HT-29 (cell line): ENCODE measurements around the gene DVL1. TPM values are rescaled to one million over a fixed set of nuclear protein-coding genes. Genes with fewer than 3 reads are reported as not detected.

ENCODE experiments used
- DNase-seq: peaks from one replicate; pipeline ENCODE4 v3.0.0-alpha.2; 2015; ENCODE audit warnings: low spot score
- total RNA-seq: library from RNA; depleted of rRNA; stranded (reverse); fragments of >200 nt; shearing (Covaris generic); gene quantifications from 2 replicates; pipeline ENCODE4 v1.2.3, GENCODE V29; 2014

DVL1 gene
- total RNA-seq, 1 experiment from 2014 or later, result 246 TPM

DNA sequence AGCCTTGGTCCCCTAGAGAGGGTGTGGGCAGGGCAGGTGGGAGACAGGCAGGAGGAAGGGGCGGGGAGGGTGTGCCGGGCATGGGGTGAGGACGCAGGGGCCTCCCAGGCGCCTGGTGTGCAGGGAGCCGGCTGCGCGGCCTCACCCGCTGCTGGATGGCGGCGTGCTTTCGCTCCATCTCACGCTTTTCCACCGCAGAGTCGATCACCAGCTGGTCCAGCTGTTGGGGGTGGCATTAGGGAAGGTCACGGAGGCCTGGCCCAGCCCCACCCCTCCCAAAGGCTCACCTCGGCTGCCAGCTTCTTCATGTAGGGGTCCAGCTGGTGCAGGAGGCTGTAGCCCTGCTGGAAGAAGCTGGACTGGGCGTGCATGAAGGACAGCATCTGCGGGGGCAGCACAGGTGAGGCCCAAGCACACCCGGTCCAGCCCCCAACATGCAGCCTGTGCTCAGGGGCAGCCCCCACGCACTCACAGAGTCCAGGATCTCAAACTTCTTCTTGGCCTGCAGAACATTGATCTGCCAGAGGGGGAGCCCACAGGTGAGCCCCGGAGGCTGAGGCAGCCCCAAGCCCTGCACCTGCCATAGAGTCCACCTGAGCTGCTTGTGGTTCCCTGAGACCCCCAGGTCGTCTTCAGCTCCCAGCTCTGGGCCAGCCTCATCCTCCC, 49.4 kb downstream of the DVL1 start:
- DNase-seq, result no peak

DNA sequence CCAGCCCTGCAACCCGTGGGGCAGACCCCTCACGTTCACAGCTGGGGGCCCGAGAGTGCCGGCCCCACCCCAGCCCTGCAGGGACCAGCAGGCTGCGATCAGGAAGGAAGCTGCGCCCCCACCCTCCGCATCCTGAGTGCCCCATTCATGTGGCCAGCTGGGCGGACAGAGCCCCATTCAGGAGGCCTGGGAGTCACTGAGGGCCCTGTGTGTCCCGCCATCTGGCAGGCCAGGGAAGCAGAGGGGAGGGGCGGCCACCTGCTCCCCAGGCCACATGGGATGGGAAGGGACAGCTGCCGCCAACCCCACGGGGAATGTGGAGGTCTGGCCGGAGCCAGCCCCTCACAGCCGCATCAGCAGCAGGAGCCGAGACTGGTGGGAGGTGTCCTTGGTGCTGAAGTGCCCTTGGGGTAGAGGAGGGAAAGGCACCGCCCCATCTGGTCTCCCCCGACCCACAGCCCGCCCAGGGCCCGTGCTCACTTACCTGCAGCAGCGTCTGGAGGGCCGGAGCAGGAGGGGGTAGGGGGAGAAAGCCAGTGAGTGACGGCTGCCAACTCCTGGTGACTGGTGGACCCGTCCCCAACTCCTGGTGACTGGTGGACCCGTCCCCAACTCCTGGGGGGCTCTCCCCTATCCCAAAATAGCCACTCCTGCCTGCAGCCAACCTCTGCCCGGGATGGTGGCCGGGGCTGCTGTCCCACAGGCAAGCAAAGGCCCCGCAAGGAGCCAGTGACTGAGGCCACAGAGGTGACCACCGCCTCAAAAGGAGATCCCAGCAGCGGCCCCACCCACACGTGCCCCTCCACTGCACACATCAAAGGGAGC, 50.1 kb downstream of the DVL1 start:
- no peak for DNase-seq

DNA sequence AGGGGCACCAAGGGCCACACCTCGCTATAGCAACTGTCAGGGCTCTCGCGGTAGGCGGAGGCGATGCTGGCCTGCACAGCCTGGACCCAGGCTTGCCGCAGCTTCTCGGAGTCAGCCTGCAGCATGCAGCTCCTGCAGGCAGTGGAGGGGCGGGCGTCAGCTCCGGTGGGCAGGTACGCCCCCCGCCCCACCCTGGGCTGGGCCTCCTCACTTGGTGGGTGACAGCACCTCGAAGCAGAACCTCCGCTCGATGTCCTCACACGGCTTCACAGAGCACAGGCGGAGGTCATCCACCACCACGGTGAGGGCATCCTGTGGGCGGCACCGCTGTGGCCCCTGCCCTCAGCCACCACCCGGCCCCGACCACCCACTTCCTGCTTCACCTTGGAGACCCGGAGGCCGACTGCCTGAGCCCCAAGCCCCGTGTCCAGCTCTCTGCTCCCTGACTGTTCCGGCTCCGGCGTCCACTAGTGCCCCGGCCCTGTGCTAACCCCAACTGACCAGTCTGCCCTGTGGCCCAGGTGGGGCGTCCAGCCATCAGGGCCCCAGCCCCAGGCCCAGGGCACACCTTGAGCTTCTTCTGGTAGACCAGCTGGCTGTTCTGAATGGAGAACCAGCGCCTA, 51.3 kb downstream of the DVL1 start:
- no peak for DNase-seq

DNA sequence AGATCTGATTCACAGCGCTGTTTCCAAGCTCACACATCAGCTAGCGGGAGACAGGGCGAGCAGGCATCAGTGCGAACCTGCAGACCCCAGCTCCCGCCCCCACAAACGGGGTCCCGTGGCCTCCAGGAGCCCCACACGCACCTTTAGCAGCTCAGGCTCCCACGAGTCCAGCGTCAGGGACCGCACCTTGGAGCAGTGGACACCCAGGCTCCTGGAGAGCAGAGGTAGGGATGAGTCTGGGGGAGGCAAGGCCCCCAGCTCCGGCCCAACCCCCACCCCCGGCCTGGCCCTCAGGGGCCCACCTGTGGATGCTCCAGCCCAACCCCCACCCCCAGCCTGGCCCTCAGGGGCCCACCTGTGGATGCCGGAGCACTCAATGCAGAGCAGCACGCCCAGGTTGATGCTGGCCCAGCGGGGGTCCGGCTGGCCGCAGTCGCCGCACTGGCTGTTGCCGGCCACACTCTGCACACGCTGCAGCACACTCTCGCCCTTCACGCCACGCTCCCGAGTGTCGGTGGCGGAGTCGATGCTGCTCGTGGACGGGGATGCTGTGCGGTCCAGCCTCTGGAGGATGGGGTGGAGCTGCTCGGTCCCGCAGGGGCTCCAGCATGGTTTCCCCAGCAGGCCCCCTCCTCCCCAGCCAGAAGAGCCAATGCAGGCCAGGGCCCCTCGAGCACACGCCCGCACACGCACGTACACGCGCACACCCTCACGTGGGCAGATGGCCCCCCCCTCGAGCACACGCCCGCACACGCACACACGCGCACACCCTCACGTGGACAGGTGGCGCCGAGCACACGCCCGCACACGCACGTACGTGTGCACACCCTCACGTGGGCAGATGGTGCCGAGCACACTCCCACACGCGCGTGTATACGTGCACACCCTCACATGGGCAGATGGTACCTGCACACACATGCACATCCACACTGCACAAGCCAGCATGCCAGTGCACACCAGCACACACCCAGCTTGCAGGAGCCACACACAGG, 52.9 kb downstream of the DVL1 start:
- no peak for DNase-seq

DNA sequence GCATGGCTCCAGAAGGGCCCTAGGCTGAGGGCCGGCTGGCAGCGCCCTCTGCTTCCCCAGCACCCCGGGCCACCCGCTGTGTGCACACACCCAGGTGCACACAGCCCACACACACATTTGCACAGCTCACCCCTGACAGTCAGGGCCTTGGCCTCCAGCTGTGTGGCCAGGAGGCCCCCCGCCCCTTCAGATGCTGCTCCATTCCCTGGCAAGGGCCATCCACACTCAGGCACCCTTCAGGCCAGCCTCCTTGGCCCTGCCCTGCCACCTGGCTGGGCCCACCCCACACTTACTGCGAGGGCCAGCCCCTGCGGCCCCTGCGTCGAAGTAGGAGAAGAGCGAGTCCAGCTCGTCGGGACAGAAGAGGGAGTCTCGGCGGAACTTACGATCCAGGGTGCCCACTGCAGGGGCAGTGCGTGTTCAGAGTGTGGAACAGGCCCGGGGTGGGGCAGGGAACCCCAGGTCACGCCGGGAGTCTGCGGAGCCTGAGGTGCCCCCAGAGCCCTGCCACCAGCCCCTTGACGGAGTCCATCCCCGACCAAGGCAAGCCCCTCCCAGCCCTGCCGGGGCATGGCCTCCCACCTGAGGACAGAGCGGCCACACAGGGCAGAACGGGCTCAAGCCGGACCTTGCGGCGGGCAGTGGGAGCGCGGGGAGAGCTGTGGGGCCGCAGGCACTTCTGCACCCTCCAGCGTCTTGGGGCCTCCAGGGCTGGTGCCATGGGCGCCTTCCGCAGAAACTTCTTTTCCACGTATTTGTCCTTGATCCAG, 53.9 kb downstream of the DVL1 start:
- no peak for DNase-seq

DNA sequence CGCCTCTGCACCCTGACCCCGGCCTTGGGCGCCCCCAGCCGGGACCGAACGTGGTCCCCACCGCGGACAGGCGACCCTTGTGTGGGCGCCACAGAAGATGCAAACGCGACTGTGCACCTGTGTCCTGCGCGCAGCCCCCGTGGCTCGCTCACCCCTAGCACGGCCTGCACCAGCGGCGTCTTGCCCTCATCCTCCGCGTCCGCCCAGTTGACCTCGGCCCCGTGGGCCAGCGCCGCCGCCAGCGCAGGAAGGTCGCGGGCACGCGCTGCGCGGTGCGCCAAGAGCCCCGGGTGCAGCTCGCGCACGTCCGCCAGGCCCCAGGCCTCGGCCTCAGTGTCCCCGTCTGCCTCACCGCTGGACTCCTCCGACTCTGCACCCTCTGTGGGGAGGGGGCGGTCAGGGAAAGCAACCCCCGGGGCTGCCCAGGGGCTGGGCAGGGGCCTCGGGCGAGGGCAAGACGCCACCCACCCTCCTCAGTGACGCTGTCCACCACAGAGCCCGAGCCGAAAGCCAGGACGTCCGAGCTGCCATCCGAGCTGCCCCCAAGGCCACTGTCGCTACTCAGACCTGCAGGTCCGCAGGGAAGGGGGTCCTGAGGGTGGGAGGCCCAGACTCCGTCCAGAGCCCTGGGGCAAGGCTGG, 54.8 kb downstream of the DVL1 start:
- no peak for DNase-seq

DNA sequence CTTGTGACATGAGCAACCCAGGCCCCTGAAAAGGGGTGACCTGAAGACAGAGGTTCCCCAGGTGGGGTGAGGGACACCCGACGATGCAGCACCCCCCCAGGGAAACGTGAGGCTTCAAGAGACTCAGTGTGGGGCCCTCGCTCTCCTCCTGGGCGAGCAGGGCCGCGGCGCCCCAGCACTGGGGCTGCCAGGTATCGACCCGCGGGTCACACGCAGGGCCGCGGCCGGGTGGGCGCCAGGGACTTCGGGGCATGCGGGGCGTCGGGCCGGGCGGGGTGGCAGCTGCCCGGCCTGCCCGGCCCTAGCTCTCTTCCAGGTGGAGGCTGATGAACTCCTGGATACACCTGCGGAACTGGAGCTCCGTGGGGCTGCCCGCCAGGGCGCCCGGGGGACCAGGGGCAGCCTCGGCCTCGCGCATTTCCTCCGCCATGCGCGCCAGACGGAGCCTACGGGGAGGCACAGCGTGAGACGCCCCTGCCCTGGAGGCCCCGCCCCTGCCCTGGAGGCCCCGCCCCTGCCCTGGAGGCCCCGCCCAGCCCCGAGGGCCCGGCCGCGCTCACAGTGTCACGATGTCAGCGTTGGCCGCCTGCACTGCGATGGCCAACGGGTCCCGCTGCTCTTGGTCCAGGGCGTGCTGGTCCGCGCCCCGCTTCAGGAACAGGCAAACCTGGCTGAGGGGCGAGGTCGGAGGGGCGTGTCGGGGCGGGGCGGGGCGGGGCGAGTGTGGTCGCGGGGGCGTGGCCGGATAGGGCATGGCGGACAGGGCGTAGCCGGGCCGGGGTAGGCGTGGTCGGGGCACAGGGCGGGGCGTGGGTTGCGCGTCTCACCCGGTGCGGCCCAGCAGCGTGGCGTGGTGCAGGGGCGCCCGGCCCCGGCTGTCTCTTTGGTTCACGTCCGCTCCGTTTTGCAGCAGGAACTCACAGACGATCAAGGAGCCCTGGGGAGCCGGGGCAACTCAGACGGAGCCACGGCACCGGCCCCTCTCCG, 55.7 kb downstream of the DVL1 start:
- no peak for DNase-seq

DNA sequence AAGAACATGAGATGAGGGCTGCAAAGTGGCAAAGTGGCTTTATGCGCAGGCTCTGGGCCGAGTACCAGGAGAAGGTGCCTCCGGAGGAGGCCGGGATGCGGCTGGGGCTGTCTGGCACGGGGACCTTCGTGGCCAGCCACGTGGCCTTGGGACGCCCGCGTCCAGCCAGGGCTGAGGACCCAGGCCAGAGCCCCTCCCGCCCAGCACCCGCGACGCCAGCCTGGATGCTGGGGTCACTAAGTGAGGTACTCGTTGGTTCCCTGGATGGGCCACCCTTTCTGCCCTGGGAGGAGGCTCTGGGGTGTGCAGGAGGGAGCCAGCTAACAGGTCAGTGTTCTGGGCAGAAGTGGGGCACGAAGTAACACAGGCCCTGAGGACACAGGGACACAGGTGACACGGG, 56.4 kb downstream of the DVL1 start:
- DNase-seq, result no peak

DNA sequence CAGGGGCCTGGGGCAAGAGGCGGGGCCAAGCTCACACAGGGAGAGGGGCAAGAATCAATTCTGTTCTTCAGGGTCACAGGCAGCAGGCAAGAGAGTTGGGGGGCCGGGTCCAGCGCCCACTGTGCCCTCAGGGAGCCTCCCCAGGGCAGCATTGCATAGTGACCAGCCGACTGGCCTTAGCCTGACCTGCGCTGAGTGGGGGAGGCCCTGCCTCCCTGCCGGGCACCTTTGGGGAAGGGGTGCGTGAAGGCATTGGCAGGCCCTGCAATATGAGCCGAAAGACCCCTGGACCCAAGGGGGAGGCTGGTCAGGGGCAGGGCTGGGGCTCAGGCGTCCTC, 56.8 kb downstream of the DVL1 start:
- DNase-seq, result no peak

DNA sequence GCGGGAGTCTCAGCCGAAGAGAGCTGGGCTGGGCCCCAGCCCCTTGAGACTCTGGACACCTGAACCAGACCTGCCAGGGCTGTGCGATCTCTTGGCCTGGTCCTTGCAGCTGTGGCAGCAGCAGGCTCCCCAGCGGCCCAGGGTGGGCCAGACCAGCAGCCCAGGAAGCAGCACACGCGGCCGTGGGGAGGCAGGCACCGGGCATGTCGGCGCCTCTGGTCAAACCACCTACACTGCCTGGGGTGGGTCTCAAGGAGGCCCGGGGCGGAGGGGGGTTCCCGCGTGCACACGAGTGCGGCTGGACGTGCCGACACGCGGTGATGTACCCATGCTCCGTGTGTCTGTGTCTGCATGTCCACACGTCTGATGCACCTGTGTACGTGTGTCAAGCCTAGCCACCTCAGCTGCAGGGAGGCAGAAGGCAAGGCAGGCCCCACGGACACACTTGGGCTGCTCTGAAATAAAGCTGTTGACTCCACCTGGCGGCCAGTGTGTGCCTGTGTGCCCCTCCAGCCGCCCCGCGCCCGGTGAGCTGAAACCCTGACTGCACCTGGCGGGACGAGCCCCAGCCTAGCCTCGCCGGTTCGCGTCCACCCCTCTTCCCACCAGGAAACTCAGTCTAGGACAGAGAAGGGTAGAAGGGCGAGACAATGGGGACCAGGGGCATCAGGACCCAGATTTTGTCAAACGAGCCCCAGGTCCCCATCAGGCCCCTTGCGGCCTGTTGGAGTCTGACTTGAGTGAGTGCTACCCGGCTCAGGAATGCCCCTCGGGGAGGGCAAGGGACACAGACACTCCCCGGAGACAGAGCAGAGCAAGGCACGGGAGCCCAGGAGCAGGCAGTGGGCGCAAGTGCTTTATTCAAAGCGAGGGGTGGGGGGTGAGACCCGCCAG, 57.4 kb downstream of the DVL1 start:
- peak; percentile 86 for DNase-seq

DNA sequence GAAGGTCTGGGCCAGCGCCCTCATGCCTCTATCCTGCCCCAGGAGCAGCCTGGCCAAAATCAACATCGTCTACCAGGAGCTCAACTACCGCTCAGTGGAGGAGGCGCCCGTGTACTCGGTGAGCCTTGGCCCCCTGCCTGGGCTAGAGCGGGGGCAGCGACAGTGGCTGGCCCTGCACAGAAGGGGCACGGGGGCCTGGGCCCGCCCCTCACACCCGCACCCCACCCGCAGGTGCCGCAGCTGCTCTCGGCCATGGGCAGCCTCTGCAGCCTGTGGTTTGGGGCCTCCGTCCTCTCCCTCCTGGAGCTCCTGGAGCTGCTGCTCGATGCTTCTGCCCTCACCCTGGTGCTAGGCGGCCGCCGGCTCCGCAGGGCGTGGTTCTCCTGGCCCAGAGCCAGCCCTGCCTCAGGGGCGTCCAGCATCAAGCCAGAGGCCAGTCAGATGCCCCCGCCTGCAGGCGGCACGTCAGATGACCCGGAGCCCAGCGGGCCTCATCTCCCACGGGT, 58.1 kb downstream of the DVL1 start:
- peak; percentile 31 for DNase-seq

DNA sequence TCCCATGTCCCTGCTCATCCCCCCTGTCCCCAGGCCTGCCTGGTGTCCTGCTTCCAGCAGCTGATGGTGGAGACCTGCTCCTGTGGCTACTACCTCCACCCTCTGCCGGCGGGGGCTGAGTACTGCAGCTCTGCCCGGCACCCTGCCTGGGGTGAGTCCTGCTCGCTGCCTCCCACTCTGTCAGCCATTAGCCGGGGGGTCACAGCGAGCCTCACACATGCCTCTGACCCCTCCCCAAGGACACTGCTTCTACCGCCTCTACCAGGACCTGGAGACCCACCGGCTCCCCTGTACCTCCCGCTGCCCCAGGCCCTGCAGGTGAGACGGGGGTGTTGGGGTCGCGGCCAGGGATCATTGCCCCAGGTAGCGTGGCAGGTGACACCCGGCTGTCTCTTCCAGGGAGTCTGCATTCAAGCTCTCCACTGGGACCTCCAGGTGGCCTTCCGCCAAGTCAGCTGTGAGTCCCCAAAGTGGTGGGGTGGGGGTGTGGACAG, 58.9 kb downstream of the DVL1 start:
- peak; percentile 77 for DNase-seq

DNA sequence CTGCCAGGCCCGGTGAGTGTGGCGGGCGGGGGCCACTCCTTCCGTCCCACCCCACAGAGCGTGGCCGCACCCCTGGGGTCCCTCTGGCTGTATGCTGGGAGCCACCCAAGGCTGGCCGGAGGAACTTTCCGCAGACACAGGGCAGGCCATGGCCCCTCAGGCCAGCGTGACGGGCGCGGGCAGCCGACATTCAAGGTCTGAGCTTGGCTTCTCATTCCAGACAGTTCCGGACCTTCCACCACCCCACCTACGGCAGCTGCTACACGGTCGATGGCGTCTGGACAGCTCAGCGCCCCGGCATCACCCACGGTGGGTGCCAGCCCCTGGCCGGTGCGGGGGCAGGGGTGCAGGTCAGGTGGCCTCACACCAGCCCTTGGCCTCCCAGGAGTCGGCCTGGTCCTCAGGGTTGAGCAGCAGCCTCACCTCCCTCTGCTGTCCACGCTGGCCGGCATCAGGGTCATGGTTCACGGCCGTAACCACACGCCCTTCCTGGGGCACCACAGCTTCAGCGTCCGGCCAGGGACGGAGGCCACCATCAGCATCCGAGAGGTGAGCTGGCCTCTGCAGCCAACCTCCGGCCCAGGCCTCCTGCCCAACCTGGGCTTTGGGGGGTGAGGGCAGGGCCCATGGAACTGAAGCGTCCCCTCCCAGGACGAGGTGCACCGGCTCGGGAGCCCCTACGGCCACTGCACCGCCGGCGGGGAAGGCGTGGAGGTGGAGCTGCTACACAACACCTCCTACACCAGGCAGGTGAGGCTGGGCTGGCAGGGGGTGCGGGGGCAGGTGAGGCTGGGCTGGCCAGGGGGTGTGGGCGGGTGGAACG, 61.7 kb downstream of the DVL1 start:
- no peak for DNase-seq

DNA sequence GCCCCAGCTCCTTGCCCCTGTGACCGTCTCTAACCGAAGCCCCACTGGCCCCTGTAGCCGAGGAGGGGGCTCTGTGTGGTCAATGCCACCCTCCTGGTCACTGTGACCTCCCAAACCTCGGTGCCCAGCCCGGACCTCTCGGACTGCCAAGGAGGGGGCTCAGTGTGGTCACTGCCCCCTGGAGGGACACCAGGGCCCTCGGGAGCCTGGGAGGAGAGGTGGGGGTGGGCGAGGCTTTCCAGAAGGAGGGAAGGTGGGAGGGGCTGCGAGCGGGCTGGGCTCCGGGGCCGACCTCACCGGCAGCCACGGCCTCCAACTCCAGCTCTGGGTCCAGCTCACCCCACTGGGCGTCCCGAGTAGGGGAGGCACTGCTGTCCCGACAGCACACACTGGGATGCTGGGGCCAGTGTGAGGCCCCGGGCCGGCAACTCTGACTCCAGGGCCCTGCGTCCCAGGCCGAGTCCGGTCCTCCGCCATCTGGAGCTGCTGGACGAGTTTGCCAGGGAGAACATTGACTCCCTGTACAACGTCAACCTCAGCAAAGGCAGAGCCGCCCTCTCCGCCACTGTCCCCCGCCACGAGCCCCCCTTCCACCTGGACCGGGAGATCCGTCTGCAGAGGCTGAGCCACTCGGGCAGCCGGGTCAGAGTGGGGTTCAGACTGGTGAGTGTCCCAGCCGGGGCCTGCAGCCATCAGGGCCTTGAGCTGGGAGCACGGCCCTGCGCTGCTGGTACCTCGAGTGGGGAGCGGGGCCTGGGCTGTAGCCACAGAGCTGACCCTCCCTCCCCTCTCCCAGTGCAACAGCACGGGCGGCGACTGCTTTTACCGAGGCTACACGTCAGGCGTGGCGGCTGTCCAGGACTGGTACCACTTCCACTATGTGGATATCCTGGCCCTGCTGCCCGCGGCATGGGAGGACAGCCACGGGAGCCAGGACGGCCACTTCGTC, 62.6 kb downstream of the DVL1 start:
- no peak for DNase-seq

DNA sequence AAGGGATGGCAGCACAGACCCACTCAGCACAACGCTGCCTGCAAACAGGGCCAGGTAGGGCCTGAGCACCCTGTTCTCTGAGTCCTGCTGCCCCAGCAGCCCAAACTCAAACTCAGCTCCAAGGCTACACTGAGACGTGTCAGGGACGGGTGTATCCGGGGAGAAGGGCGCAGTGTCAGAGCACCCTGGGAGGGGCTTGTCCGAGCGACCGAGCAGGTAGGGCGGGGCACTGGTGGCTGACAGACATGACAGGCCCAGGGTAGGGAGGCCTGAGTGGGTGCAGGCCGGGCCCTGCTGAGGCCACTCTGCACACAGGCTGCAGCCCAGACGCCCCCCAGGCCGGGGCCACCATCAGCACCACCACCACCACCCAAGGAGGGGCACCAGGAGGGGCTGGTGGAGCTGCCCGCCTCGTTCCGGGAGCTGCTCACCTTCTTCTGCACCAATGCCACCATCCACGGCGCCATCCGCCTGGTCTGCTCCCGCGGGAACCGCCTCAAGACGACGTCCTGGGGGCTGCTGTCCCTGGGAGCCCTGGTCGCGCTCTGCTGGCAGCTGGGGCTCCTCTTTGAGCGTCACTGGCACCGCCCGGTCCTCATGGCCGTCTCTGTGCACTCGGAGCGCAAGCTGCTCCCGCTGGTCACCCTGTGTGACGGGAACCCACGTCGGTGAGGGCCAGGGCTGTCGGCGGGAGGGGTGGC, 63.5 kb downstream of the DVL1 start:
- no peak for DNase-seq
